WERI-Rb-1 (cell line): ENCODE measurements around the gene POLR3B.

ENCODE experiments used
- DNase-seq: peaks from one replicate; pipeline ENCODE4 v3.0.0-alpha.2; 2020
- H3K27ac ChIP-seq: fragments of 250-450 bp; sonication (Bioruptor Pico); 2 replicates; pipeline ENCODE4 v1.5.1; 2020; ENCODE audit warnings: mild to moderate bottlenecking, moderate library complexity
- H3K27me3 ChIP-seq: fragments of 250-450 bp; sonication (Bioruptor Pico); 2 replicates; pipeline ENCODE4 v1.5.1; 2021; ENCODE audit warnings: mild to moderate bottlenecking, low read depth, moderate library complexity; ENCODE audit not compliant: insufficient read depth, severe bottlenecking
- H3K36me3 ChIP-seq: fragments of 250-450 bp; sonication (Bioruptor Pico); 2 replicates; pipeline ENCODE4 v1.5.1; 2020; ENCODE audit warnings: mild to moderate bottlenecking, moderate library complexity
- H3K4me3 ChIP-seq: 2 replicates; pipeline ENCODE4 v1.5.1; 2011; ENCODE audit warnings: low read depth, mild to moderate bottlenecking, control low read depth, low read length
- H3K9me3 ChIP-seq: fragments of 250-450 bp; sonication (Bioruptor Pico); 2 replicates; pipeline ENCODE4 v1.5.1; 2021; ENCODE audit warnings: mild to moderate bottlenecking, moderate library complexity; ENCODE audit not compliant: severe bottlenecking
- CTCF ChIP-seq: IDR thresholded peaks from 2 replicates; pipeline ENCODE4 v1.5.1; 2011; ENCODE audit warnings: low read depth, mild to moderate bottlenecking, control low read depth, inconsistent platforms, low read length

Gene POLR3B

GRCh38 chr12:106527356-106527755 lies 169.8 kb downstream of the POLR3B start:
- H3K27me3 ChIP-seq = no peaks in the 10 kb centered on the region
- DNase-seq = no peak
- no peaks in the 10 kb centered on the region for H3K9me3 ChIP-seq
- TF ChIP-seq CTCF = no peak
- H3K4me3 ChIP-seq = no peak overlapping the region
- no peaks in the 10 kb centered on the region for H3K36me3 ChIP-seq
- H3K27ac ChIP-seq = no peak overlapping the region

- no peak for TF ChIP-seq CTCF
- no peak for DNase-seq
- peaks cover 7% of the 10 kb centered on the region for H3K27me3 ChIP-seq
- H3K27ac ChIP-seq = no peak overlapping the region
- H3K36me3 ChIP-seq = no peaks in the 10 kb centered on the region
- H3K4me3 ChIP-seq = no peak overlapping the region
- H3K9me3 ChIP-seq = no peaks in the 10 kb centered on the region
Measured at GRCh38 chr12:106541201-106541600, 183.7 kb downstream of the POLR3B start.

DNA sequence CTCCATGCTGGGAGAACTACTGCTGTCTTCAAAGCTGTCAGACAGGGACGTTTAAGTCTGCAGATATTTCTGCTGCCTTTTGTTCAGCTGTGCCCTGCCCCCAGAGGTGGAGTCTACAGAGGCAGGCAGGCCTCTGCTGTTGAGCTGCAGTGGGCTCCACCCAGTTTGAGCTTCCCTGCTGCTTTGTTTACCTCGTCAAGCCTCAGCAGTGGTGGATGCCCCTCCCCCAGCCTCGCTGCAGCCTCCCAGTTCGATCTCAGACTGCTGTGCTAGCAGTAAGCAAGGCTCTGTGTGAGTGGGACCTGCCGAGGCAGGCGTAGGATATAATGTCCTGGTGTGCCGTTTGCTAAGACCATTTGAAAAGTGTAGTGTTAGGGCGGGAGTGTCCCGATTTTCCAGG lies 193.9 kb downstream of the POLR3B start:
- Histone ChIP-seq H3K4me3 (no peak overlapping the region), H3K9me3 (peaks cover 7% of the 10 kb centered on the region), H3K27ac (no peak overlapping the region), H3K36me3 (no peaks in the 10 kb centered on the region), H3K27me3 (peaks cover 6% of the 10 kb centered on the region)
- DNase-seq = no peak
- no peak for TF ChIP-seq CTCF

DNA sequence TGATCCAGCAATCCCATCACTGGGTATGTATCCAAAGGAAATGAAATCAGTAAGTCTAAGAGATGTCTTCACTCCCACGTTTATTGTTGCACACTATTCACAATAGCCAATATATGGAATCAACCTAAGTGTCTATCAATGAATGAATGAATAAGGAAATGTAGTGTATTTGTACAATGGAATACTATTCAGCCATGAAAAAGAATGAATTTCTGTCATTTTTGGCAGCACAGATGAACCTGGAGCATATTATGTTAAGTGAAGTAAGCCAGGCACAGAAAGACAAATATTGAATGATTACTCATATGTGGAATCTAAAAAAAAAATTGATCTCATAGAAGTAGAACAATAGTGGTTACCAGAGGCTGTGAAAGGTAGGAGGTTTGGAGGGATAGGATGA lies 194.7 kb downstream of the POLR3B start:
- no peak for TF ChIP-seq CTCF
- H3K27ac ChIP-seq = no peak overlapping the region
- H3K9me3 ChIP-seq = peaks cover 7% of the 10 kb centered on the region
- H3K36me3 ChIP-seq = no peaks in the 10 kb centered on the region
- no peak overlapping the region for H3K4me3 ChIP-seq
- DNase-seq = no peak
- peaks cover 6% of the 10 kb centered on the region for H3K27me3 ChIP-seq
